T-helper 9 cell (primary cell): Measurements from ENCODE around the gene PRDM16.
"Not testable (repeated sequence)": the region's sequence is repeated elsewhere in the genome, so short reads cannot be mapped to it uniquely, and the experiment has no call there.

Source experiments
- DNase-seq: peaks from one replicate; pipeline ENCODE4 v3.0.0-alpha.2; 2020

The PRDM16 gene

GRCh38 chr1:3084726-3085125 is 15.7 kb downstream of the PRDM16 start:
- no peak for DNase-seq

GRCh38 chr1:3085721-3086120 is 16.7 kb downstream of the PRDM16 start:
- DNase-seq = no peak

- no peak for DNase-seq
Observed at GRCh38 chr1:3086272-3086974, 17.4 kb downstream of the PRDM16 start.

- DNase-seq = no peak
Observed at GRCh38 chr1:3087049-3087448, 18.0 kb downstream of the PRDM16 start.

GRCh38 chr1:3087946-3088668 is 19.1 kb downstream of the PRDM16 start:
- DNase-seq = not testable (repeated sequence)

- DNase-seq = no peak
Observed at GRCh38 chr1:3089490-3089889, 20.5 kb downstream of the PRDM16 start.

GRCh38 chr1:3091334-3091733 is 22.3 kb downstream of the PRDM16 start:
- no peak for DNase-seq

GRCh38 chr1:3092530-3092929 is 23.5 kb downstream of the PRDM16 start:
- no peak for DNase-seq

GRCh38 chr1:3093898-3094626 is 25.1 kb downstream of the PRDM16 start:
- no peak for DNase-seq

- no peak for DNase-seq
Observed at GRCh38 chr1:3094863-3095780, 26.1 kb downstream of the PRDM16 start.

GRCh38 chr1:3096345-3096744 is 27.3 kb downstream of the PRDM16 start:
- DNase-seq = no peak

- no peak for DNase-seq
Observed at GRCh38 chr1:3097231-3097630, 28.2 kb downstream of the PRDM16 start.

GRCh38 chr1:3097861-3098260 is 28.9 kb downstream of the PRDM16 start:
- no peak for DNase-seq

- DNase-seq = no peak
Observed at GRCh38 chr1:3099861-3100260, 30.9 kb downstream of the PRDM16 start.

GRCh38 chr1:3101124-3101939 is 32.3 kb downstream of the PRDM16 start:
- no peak for DNase-seq

- DNase-seq = no peak
Observed at GRCh38 chr1:3102641-3103040, 33.6 kb downstream of the PRDM16 start.

- DNase-seq = no peak
Observed at GRCh38 chr1:3103967-3104677, 35.1 kb downstream of the PRDM16 start.

- DNase-seq = no peak
Observed at GRCh38 chr1:3105167-3105863, 36.3 kb downstream of the PRDM16 start.

- no peak for DNase-seq
Observed at GRCh38 chr1:3106216-3106615, 37.2 kb downstream of the PRDM16 start.

GRCh38 chr1:3107201-3107600 is 38.2 kb downstream of the PRDM16 start:
- DNase-seq = no peak
